Upper lobe of left lung (tissue), 4 donors: Measurements from ENCODE around the gene SOX9.
"Not testable (repeated sequence)": the region's sequence is repeated elsewhere in the genome, so short reads cannot be mapped to it uniquely, and the experiment has no call there.

Source experiments
- EP300 ChIP-seq, 4 donors: sonication (generic); formaldehyde crosslinking; IDR thresholded peaks; one replicate each; pipeline ENCODE4 v1.5.1; 2017; ENCODE audit warnings: antibody characterized with exemption in 4 of 4, control low read depth in 2 of 4
- POLR2A ChIP-seq, 4 donors: fragments of 450-650 bp; IDR thresholded peaks; one replicate each; pipeline ENCODE4 v1.5.1; 2016 to 2017; ENCODE audit warnings: antibody characterized with exemption in 4 of 4, mild to moderate bottlenecking in 2 of 4
- POLR2AphosphoS5 ChIP-seq, 2 donors: sonication (generic); formaldehyde crosslinking; IDR thresholded peaks; one replicate each; pipeline ENCODE4 v1.5.1; 2017; ENCODE audit warnings: antibody characterized with exemption in 2 of 2
- TF ChIP-seq, protein P1 (sequence below), 6 experiments: fragments of 450-650 bp in 4 of 6; fragments of 200-600 bp in 2 of 6; sonication (generic) in 2 of 6; IDR thresholded peaks; one replicate each; pipeline ENCODE4 v1.5.1; 2016 to 2019; ENCODE audit warnings: antibody characterized with exemption in 6 of 6

DNA sequence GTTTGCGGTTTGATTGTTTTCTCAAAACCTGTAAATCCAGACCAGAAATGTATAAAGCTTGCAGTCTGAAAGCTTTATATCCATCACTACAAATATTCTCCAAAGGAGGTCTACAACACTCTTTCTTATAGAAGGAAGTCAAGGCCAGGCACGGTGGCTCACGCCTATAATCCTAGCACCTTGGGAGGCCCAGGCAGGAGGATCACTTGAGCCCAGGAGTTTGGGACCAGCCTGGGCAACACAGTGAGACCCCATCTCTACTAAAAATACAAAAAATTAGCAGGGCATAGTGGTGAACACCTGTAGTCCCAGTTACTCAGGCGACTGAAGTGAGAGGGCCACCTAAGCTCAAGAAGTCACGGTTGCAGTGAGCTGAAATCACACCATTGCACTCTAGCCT lies 8.9 kb upstream of the SOX9 start:
- TF ChIP-seq, protein P1, sequence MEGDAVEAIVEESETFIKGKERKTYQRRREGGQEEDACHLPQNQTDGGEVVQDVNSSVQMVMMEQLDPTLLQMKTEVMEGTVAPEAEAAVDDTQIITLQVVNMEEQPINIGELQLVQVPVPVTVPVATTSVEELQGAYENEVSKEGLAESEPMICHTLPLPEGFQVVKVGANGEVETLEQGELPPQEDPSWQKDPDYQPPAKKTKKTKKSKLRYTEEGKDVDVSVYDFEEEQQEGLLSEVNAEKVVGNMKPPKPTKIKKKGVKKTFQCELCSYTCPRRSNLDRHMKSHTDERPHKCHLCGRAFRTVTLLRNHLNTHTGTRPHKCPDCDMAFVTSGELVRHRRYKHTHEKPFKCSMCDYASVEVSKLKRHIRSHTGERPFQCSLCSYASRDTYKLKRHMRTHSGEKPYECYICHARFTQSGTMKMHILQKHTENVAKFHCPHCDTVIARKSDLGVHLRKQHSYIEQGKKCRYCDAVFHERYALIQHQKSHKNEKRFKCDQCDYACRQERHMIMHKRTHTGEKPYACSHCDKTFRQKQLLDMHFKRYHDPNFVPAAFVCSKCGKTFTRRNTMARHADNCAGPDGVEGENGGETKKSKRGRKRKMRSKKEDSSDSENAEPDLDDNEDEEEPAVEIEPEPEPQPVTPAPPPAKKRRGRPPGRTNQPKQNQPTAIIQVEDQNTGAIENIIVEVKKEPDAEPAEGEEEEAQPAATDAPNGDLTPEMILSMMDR (IDR thresholded peaks at IDR 0.05) = not testable (repeated sequence)
- not testable (repeated sequence) for TF ChIP-seq POLR2A, EP300, POLR2AphosphoS5 (IDR thresholded peaks at IDR 0.05)
